Kidney epithelial cell (primary cell): ENCODE measurements around the gene OGDH. TPM values are rescaled to one million over a fixed set of nuclear protein-coding genes. Genes with fewer than 3 reads are reported as not detected.

Experiments
- DNase-seq: peaks from one replicate; pipeline ENCODE4 v3.0.0-alpha.2; 2010; ENCODE audit warnings: low read depth
- H3K27me3 ChIP-seq: 2 replicates; pipeline ENCODE4 v1.6.0; 2011; ENCODE audit warnings: low read length; ENCODE audit not compliant: control insufficient read depth, insufficient read depth
- H3K36me3 ChIP-seq: 2 replicates; pipeline ENCODE4 v1.5.1; 2011; ENCODE audit warnings: low read length; ENCODE audit not compliant: control insufficient read depth, insufficient read depth
- H3K4me3 ChIP-seq: 2 replicates; pipeline ENCODE4 v1.5.1; 2011; ENCODE audit warnings: low read depth, mild to moderate bottlenecking, control low read depth, low read length
- total RNA-seq: library from RNA; depleted of rRNA; stranded (reverse); fragments of >200 nt; gene quantifications from 2 replicates; pipeline ENCODE4 v1.2.3, GENCODE V29; 2015
- TF ChIP-seq, protein P1 (sequence below): IDR thresholded peaks from 2 replicates; pipeline ENCODE4 v1.5.1; 2011; ENCODE audit warnings: mild to moderate bottlenecking, moderate library complexity, low read length, control low read depth, inconsistent platforms; ENCODE audit not compliant: insufficient read depth, poor library complexity, severe bottlenecking

Gene OGDH
- total RNA-seq, 1 donor from 2014 or later = 65.2 TPM

- no peaks in the 10 kb centered on the region for H3K27me3 ChIP-seq
- TF ChIP-seq, protein P1, sequence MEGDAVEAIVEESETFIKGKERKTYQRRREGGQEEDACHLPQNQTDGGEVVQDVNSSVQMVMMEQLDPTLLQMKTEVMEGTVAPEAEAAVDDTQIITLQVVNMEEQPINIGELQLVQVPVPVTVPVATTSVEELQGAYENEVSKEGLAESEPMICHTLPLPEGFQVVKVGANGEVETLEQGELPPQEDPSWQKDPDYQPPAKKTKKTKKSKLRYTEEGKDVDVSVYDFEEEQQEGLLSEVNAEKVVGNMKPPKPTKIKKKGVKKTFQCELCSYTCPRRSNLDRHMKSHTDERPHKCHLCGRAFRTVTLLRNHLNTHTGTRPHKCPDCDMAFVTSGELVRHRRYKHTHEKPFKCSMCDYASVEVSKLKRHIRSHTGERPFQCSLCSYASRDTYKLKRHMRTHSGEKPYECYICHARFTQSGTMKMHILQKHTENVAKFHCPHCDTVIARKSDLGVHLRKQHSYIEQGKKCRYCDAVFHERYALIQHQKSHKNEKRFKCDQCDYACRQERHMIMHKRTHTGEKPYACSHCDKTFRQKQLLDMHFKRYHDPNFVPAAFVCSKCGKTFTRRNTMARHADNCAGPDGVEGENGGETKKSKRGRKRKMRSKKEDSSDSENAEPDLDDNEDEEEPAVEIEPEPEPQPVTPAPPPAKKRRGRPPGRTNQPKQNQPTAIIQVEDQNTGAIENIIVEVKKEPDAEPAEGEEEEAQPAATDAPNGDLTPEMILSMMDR = no peak
- peaks cover 11% of the 10 kb centered on the region for H3K36me3 ChIP-seq
- DNase-seq = no peak
- no peak overlapping the region for H3K4me3 ChIP-seq
Measured at GRCh38 chr7:44568771-44569560, 37.5 kb upstream of the OGDH start.

- no peak overlapping the region for H3K4me3 ChIP-seq
- DNase-seq = no peak
- TF ChIP-seq, protein P1 = no peak
- no peaks in the 10 kb centered on the region for H3K27me3 ChIP-seq
- peaks cover 11% of the 10 kb centered on the region for H3K36me3 ChIP-seq
Measured at GRCh38 chr7:44569959-44570358, 36.5 kb upstream of the OGDH start.

GRCh38 chr7:44572771-44573170, 33.7 kb upstream of the OGDH start:
- TF ChIP-seq, protein P1 = no peak
- Histone ChIP-seq H3K27me3 (no peaks in the 10 kb centered on the region), H3K4me3 (peak overlapping the region; percentile 70), H3K36me3 (peaks cover 5% of the 10 kb centered on the region)
- no peak for DNase-seq

- TF ChIP-seq, protein P1 = no peak
- Histone ChIP-seq H3K27me3 (no peaks in the 10 kb centered on the region), H3K4me3 (peak within 1 kb of the TSS; percentile 70), H3K36me3 (peaks cover 5% of the 10 kb centered on the region)
- peak; percentile 76 for DNase-seq
Measured at GRCh38 chr7:44573464-44574286, 32.8 kb upstream of the OGDH start, which contains the start of gene DDX56. Gene DDX56 (minus strand): TSS chr7:44573908. CDS start chr7:44573895, 13 bp downstream.

DNA sequence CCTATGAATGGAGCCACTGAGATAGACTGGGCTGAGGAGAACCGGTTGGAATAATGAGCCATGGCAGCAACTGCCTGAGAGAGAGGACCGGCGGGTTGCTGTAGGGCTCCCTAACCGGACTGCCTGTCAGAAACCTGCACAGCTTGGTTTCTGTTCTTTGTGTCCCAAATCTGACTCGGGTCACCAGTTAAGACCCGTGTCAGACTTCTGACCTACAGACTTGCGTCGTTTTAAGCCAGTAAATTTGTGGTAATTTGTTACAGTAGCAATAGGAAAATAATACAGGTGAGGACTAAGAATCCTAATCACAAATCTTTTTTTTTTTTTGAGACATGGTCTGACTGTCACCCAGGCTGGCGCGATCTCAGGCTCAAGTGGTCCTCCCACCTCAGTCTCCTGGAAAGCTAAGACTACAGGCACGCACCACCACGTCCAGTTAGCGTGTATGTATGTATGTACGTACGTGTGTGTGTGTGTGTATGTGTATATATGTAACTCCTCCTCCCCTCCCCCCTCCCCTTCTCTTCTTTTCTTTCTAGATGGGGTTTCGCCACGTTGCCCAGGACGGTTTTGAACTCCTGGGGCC, 32.0 kb upstream of the OGDH start:
- DNase-seq = no peak
- H3K27me3 ChIP-seq = no peaks in the 10 kb centered on the region
- H3K36me3 ChIP-seq = peaks cover 5% of the 10 kb centered on the region
- H3K4me3 ChIP-seq = peak overlapping the region; percentile 70
- TF ChIP-seq, protein P1 = no peak
